COLO829 (cell line): Measurements from ENCODE around the gene XYLT1.
A peak's percentile ranks its signal among the peaks of the same experiment; 100 is the strongest.
"Not testable (repeated sequence)": the region's sequence is repeated elsewhere in the genome, so short reads cannot be mapped to it uniquely, and the experiment has no call there.

ENCODE experiments used
- DNase-seq: peaks from one replicate; pipeline ENCODE4 v3.0.0; 2012; ENCODE audit warnings: low spot score

The XYLT1 gene

GRCh38 chr16:17308186-17308585 is 162.6 kb downstream of the XYLT1 start:
- no peak for DNase-seq

DNA sequence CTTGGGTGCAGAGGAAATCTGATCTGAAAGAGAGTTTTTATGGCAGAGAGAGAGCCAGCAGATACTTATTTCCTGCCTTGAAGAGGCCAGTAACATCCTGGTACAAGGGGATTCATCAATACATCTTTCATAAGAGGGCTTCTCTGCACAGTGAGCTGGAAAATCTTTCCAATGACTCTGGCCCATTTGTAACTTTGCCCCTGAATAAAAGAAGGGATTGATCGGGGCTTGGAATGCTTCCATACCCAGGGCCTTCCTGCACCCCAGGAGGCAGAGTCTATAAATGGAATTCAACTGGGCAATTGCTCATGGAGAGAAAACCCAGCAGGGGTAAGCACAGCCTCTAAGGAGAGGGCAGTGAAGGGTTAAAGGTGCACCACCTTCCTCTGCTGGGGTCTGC is 163.3 kb downstream of the XYLT1 start:
- DNase-seq: peak; percentile 11

- no peak for DNase-seq
Observed at GRCh38 chr16:17306745-17307144, 164.0 kb downstream of the XYLT1 start.

DNA sequence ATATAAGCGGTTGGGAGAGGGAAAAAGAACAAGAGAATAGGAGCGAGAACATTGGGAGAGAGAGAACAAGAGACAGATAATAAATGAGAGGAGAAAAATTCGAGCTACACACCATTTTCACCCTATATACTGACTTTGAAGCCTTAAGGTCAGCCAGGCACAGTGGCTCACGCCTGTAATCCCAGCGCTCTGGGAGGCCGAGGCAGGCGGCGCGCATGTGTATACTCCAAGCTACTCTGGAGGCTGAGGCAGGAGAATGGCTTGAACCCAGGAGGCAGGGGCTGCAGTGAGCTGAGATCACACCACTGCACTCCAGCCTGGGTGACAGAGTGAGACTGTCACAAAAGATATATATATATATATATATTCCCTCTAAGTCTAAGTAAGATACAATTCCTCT is 164.5 kb downstream of the XYLT1 start:
- not testable (repeated sequence) for DNase-seq

DNA sequence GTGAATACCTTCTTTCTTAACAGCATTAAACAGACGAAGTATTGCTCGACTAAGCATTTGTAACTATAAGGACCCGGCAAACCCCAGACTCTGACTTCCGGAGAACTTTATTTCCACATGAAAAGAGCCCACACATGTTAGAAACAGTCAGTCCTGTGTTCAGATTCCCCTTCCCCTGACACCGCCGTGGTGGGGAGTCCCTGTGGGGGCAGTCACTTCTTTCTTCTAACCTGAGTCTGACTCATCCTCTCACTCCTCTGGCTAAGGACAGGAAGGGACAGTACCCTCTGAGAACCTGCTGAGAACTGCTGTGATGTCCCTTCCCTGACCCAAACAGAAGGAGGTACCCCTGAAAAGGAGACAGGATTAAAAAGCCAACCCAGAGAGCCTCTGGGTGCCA is 165.1 kb downstream of the XYLT1 start:
- DNase-seq: peak; percentile 61

DNA sequence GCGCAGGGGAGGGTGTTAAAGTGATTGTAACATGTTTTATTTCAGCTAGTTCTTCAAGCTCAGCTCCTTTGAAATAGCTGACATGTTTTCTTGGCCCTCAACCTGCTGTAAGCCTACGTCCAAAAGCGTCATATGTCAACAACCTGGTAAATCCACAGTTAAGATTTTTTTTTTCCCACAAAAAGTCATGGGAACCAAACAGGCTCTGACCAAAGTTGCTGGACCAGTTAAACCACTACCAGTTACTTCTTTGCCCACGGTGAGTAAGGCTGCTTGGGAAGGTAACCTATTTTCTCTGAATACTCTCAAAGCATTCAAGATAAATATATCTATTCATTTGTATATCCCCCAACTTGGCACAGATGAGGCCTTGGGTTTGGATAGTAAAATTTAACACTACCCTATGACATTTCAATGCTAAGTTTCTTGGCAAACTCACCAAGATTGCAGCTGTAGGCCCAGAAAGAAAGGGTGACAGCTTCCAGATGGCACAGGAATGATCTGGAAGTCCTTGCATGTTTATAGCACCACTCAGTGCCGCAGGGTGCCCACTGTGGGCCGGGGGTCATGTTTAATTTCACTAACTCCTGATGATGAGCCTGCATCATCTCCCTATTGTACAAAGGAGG is 166.2 kb downstream of the XYLT1 start:
- DNase-seq: no peak

DNA sequence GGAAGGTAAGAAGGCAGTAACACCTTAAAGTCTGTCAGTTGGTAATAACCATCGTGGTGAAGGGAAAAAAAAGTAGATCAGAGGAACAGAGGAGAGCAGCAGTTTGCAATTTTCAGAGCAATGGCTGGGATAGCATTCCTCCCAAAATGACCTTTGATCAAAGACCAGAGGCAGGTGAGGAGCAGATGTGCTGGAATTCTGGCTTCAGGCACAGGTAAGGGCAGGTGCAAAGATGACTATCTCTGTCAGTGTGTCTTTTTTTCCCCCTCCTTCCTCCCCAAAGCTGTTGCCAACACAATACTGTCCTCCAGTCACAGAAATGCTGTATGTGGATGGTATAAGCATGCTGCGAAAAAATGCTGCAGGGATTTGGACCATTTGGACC is 166.7 kb downstream of the XYLT1 start:
- DNase-seq: no peak

DNA sequence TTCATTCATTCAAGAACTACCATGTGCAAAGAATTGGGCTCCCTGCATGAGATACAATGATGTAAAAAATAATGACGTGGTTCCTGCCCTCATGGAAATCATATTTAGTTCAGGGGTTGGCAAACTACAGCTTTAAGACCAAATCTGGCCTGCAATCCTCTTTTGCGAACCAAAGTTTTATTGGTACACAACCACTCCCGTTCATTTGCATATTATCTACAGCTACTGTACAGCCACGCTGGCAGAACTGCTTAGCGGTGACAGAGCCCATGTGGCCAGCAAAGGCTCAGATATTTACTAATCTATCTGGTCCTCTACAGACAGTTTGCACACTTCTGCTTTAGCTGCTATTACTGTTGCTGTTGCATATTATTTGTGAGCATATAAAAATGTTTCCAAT is 167.7 kb downstream of the XYLT1 start:
- DNase-seq: no peak

DNA sequence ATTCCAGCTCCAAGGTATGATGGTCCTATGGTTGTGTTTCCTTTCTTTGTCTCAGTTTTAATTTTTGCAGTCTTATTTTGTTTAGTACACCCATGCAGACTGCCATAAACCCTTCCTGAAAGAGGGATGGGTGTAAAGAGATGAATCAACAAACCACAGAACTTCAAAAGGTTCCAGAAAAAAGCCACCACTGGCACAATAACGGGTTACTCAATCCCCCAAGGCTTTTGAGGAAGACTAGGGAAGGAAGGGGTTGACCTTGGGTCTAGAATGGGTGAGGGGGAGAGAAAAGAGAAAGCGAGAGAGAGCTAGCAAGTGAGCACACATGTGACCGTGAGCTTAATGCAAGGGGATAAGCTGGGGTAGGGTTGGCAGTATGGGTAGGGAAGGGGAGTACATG is 168.1 kb downstream of the XYLT1 start:
- no peak for DNase-seq

DNA sequence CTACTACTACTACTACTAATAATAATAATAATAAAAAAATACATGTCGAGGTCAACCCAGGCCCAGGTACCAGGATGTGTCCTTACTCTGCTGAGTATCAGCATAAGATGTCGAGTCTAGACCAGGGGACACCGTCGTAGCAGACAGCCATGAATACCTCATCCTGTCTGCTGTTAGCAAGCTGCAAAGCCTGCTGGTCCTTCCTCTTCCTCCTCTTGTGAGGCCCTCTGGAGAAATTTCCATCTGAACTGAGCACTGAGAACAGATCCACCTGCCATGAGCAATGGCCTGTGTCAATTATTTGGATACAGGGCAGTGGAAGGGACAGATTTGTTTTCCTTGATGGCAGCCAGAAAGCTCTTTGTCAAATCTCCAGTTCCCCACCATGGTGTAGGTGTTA is 168.5 kb downstream of the XYLT1 start:
- DNase-seq: no peak

DNA sequence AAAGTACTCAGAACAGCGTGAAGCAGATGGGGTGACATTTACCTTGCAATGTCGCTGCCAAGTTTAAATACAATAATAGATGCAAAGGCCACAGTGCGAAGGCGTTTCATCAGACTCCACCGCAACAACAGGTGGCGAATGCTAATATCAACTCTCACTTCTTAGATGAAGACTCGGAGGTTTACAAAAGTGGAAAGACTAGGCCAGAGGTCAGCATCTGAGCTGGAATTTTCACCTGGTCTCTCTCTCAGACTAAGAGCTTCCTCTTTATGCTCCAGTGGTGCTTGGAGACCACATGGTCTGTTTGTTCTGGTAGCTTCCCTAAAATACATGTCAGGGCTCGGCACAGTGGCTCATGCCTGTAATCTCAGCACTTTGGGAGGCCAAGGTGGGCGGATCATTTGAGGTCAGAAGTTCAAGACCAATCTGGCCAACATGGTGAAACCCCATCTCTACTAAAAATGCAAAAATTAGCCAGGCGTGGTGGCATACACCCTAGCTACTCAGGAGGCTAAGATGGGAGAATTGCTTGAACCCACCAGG is 169.1 kb downstream of the XYLT1 start:
- DNase-seq: no peak

- no peak for DNase-seq
Observed at GRCh38 chr16:17301184-17301583, 169.6 kb downstream of the XYLT1 start.

GRCh38 chr16:17299790-17300189 is 171.0 kb downstream of the XYLT1 start:
- DNase-seq: no peak

DNA sequence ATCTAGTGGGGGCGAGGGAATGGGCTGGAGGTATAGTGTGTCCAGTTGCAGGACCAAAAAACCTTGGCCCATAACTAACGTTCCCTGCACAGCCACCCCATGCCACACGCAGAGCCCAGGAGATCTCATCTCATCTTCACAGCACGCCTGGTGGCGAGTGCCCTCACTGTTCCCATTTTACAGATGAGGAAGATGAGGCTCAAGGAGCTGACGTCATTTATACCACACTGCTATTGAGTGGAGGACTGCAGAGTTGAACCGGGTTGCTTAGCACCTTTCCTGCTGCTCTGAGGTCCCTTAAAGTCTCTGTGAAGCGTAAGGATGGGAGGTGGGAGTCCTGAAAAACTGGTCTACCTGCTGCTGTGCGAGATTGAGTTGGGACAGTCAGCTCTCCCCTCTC is 172.5 kb downstream of the XYLT1 start:
- no peak for DNase-seq

GRCh38 chr16:17296431-17296830 is 174.3 kb downstream of the XYLT1 start:
- no peak for DNase-seq

GRCh38 chr16:17295948-17296347 is 174.8 kb downstream of the XYLT1 start:
- DNase-seq: no peak

DNA sequence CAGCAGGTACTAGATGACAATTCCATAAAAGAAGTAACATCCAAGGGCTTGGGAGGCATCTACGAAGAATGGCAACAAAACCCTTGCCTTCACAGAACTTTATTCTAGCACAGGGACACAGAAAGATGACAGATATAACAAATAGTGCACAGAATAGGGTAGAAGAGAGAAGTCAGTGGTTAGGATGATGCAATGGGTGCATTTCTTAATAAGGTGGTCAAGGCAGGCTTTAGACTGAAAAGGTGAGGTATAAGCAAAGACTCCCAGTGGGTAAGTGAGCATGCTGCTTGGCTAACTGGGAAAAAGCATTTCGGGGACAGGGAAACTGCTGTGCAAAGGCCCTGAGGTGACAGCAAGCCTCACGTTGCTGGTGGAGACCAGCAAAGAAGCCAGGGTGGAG is 175.9 kb downstream of the XYLT1 start:
- DNase-seq: no peak

DNA sequence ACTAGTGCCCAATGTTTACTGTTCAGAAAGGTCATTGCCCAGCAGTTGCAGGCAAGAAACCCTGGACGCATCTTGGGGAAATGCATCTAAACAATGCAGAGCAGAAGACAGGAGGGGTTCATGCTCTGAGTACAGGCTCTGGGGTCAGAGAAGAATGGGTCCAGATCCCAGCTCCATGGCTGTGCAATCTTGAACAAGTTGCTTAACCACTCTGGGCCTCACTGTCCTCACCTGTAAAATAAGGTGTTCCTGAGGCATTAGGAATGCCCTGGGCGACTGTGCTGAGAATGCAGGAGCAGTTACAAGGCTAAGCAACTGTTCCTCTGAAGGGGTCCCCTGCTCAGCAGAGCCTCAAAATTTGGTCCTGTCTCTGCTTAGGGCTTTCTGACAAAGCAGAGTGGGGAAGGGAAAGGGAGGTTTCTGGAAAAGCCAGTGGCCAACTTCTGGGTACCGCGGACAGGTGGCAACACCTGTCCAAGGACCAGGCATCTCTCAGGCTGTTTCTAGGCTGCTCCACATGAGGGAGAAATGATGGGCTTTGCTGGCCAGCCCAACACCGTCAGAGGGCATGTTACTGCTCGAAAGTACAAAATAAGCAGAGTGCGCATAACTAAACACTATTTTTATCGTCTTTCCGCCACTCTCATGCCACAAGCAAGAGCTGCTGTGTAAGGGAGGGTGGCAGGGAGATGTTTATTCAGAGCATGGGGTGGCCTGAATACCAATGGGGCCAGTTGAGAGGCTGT is 176.8 kb downstream of the XYLT1 start:
- no peak for DNase-seq

DNA sequence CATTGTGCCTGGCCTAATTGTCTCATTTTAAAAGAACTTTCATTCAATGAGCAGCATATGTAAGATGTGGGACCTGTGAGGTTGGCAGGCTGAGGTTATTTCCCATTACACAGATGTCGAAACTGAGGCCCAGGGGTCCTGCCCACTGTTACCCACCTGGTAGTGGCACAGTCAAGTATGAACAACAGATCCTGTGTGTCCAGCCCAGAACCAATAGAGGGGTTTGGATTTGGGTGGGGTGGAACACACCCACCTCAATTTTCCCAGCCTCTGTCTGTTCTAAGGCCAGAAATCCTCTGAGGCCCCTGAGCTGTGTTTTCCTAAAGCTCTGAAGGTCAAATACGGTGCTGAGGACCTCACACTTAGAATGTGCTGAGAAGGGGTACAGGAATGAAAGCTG is 179.5 kb downstream of the XYLT1 start:
- no peak for DNase-seq

- no peak for DNase-seq
Observed at GRCh38 chr16:17289674-17290635, 180.8 kb downstream of the XYLT1 start.

- no peak for DNase-seq
Observed at GRCh38 chr16:17289050-17289449, 181.7 kb downstream of the XYLT1 start.

GRCh38 chr16:17287166-17287800 is 183.5 kb downstream of the XYLT1 start:
- no peak for DNase-seq
